ENCODE measurements around the gene SGK1. TPM values are rescaled to one million over a fixed set of nuclear protein-coding genes. Genes with fewer than 3 reads are reported as not detected.
A peak's percentile ranks its signal among the peaks of the same experiment; 100 is the strongest.

The SGK1 gene
- total RNA-seq, 1 donor from 2014 or later = 54.6 TPM

GRCh38 chr6:134176264-134176975 lies 141.5 kb downstream of the SGK1 start:
- no peak for FAIRE-seq

GRCh38 chr6:134175532-134176263 lies 142.2 kb downstream of the SGK1 start:
- DNase-seq (ENCODE audit: low spot score in 2 of 2) (peak; percentile 41 to 54), FAIRE-seq (no peak)

More at GRCh38 chr6:134176264-134176975, 141.5 kb downstream of the SGK1 start:
- no peak for DNase-seq (ENCODE audit: low spot score in 2 of 2)

GRCh38 chr6:134174672-134175531 lies 143.0 kb downstream of the SGK1 start:
- peak; percentile 91 to 92 for DNase-seq (ENCODE audit: low spot score in 2 of 2)

GRCh38 chr6:134173936-134174671 lies 143.8 kb downstream of the SGK1 start:
- FAIRE-seq (no peak), DNase-seq (ENCODE audit: low spot score in 2 of 2) (peak; percentile 36 to 59)

More at GRCh38 chr6:134174672-134175531, 143.0 kb downstream of the SGK1 start:
- no peak for FAIRE-seq

GRCh38 chr6:134173366-134173725 lies 144.6 kb downstream of the SGK1 start:
- no peak for DNase-seq (ENCODE audit: low spot score in 2 of 2)
- no peak for FAIRE-seq

GRCh38 chr6:134172706-134173365 lies 145.1 kb downstream of the SGK1 start:
- FAIRE-seq (no peak), DNase-seq (ENCODE audit: low spot score in 2 of 2) (no peak)

GRCh38 chr6:134172020-134172705 lies 145.7 kb downstream of the SGK1 start:
- no peak for FAIRE-seq
- DNase-seq (ENCODE audit: low spot score in 2 of 2) = no peak

GRCh38 chr6:134171517-134171916 lies 146.4 kb downstream of the SGK1 start:
- no peak for FAIRE-seq
- DNase-seq (ENCODE audit: low spot score in 2 of 2) = no peak

GRCh38 chr6:134170844-134171243 lies 147.1 kb downstream of the SGK1 start:
- FAIRE-seq = no peak
- no peak for DNase-seq (ENCODE audit: low spot score in 2 of 2)

GRCh38 chr6:134169871-134170486 lies 147.9 kb downstream of the SGK1 start:
- no peak for FAIRE-seq
- no peak for DNase-seq (ENCODE audit: low spot score in 2 of 2)

- FAIRE-seq = no peak
- no peak for DNase-seq (ENCODE audit: low spot score in 2 of 2)
Observed at GRCh38 chr6:134168590-134169208, 149.2 kb downstream of the SGK1 start.

GRCh38 chr6:134166511-134167261 lies 151.2 kb downstream of the SGK1 start:
- no peak for FAIRE-seq
- no peak for DNase-seq (ENCODE audit: low spot score in 2 of 2)

GRCh38 chr6:134165561-134166201 lies 152.2 kb downstream of the SGK1 start:
- DNase-seq (ENCODE audit: low spot score in 2 of 2) = no peak
- FAIRE-seq = no peak

- DNase-seq (ENCODE audit: low spot score in 2 of 2) (no peak), FAIRE-seq (no peak)
Observed at GRCh38 chr6:134164300-134164699, 153.6 kb downstream of the SGK1 start.

GRCh38 chr6:134162932-134163331 lies 155.0 kb downstream of the SGK1 start:
- FAIRE-seq (no peak), DNase-seq (ENCODE audit: low spot score in 2 of 2) (no peak)

- FAIRE-seq (no peak), DNase-seq (ENCODE audit: low spot score in 2 of 2) (no peak)
Observed at GRCh38 chr6:134161041-134161440, 156.9 kb downstream of the SGK1 start.

Measured in frontal cortex (tissue), 4 donors.